ENCODE results near the gene CDC73. TPM values are rescaled to one million over a fixed set of nuclear protein-coding genes. Genes with fewer than 3 reads are reported as not detected.
"Not testable (repeated sequence)": the region's sequence is repeated elsewhere in the genome, so short reads cannot be mapped to it uniquely, and the experiment has no call there.

Gene CDC73
- total RNA-seq, 1 donor = 40.2 TPM

DNA sequence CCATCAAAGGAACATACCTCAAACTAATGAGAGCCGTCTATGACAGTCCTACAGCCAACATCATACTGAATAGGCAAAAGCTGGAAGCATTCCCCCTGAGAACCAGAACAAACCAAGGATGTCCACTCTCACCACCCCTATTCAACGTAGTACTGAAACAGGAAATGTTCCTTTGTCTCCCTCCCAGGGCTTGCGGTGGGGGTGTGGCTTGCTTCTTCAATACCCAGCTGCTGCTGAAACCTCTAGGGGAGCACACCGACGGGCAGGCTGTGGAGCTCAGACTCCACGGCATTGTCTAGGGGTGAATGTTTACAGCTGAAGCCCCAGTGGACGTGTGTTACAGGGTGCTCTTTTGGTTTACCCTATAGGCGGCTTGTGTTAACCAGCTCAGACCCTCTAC, 95.1 kb downstream of the CDC73 start:
- Histone ChIP-seq H3K4me3 (ENCODE audit: low read length) (no peak overlapping the region), H3K4me1 (ENCODE audit: insufficient read depth, low read length) (no peaks in the 10 kb centered on the region), H3K9me3 (ENCODE audit: low read depth, low read length) (no peaks in the 10 kb centered on the region), H3K27me3 (ENCODE audit: insufficient read depth, low read length) (no peaks in the 10 kb centered on the region)

DNA sequence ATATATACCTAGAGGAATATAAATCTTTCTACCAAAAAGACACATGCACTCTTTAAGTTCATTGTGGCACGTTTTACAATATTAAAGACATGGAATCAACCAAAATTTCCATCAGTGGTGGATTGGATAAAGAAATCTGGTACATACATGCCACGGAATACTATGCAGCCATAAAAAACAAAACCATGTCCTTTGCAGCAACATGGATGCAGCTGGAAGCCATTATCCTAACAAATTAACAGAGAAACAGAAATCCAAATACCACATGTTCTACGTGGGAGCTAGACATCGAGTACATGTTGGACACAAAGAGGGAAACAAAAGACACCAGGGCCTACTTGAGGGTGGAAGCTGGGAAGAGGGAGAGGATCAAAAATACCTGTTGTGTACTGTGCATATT, 97.6 kb downstream of the CDC73 start:
- Histone ChIP-seq H3K27me3 (ENCODE audit: insufficient read depth, low read length) (no peaks in the 10 kb centered on the region), H3K9me3 (ENCODE audit: low read depth, low read length) (no peaks in the 10 kb centered on the region), H3K4me3 (ENCODE audit: low read length) (no peak overlapping the region), H3K4me1 (ENCODE audit: insufficient read depth, low read length) (no peaks in the 10 kb centered on the region)

DNA sequence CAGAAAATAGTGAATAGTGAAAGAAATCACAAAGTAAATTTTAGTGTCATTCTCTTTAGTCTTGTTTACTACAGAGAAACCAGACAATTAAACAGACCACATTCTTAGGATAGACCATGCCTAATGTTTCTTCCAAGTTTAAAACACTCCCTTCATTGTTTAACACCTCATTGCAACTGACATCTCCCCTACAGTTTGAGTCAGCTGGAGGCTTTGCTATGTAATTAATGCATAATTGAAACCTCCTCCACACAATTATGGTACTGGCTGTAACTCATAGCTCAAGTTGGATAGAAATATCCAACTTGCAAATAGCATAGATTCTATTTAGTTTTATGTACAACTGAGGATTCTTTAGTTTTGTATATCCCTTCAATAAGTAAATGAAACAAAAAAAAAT, 99.8 kb downstream of the CDC73 start:
- no peak overlapping the region for H3K4me3 ChIP-seq (ENCODE audit: low read length)

DNA sequence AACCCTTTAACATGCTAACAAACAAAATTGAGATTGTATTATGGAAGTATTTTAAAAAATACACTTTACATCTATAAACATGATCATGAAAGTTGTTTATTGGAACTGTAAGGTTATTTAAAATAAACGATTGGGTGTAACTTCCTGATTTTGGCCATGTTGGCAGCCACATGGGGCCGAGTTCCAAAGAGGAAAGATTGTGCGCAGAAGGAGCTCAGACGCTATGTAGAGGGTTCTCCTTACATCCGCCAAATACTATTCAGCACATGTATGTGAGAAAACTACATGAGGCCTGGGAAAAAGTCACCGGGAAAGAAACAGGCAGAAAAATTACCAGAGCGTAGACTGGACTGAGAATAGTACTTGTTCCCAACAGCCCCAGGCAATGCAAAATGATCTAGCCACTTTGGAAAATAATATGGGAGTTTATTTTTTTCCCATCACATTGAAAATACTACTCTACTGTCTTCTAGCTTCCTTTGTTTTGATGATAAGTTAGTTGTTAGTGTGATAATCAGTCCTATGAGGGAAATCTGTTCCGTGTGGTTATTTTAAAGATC, 100.3 kb downstream of the CDC73 start:
- H3K4me3 ChIP-seq (ENCODE audit: low read length) = no peak overlapping the region
- no peaks in the 10 kb centered on the region for H3K27me3 ChIP-seq (ENCODE audit: insufficient read depth, low read length)
- no peaks in the 10 kb centered on the region for H3K4me1 ChIP-seq (ENCODE audit: insufficient read depth, low read length)
- no peaks in the 10 kb centered on the region for H3K9me3 ChIP-seq (ENCODE audit: low read depth, low read length)

More for the DNA sequence above, 99.8 kb downstream of the CDC73 start:
- Histone ChIP-seq H3K27me3 (ENCODE audit: insufficient read depth, low read length) (no peaks in the 10 kb centered on the region), H3K4me1 (ENCODE audit: insufficient read depth, low read length) (no peaks in the 10 kb centered on the region), H3K9me3 (ENCODE audit: low read depth, low read length) (no peaks in the 10 kb centered on the region)

DNA sequence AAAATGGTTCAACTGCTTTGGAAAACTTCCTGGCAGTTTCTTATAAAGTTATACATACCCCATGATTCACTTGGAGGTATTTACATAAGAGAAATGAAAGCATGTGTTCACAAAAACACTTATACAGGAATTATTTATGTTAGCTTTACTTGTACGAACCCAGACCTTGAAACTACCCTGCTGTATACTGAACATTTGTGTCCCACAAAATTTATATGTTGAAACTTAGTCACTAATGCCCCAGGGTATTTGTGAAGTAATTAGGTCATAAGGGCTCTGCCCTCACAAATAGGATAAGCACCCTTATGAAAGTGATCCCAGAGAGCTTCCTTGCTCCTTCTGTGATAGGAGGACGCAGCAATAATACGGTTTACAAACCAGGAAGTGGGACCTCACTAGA, 107.3 kb downstream of the CDC73 start:
- no peaks in the 10 kb centered on the region for H3K9me3 ChIP-seq (ENCODE audit: low read depth, low read length)
- no peaks in the 10 kb centered on the region for H3K27me3 ChIP-seq (ENCODE audit: insufficient read depth, low read length)
- no peaks in the 10 kb centered on the region for H3K4me1 ChIP-seq (ENCODE audit: insufficient read depth, low read length)
- no peak overlapping the region for H3K4me3 ChIP-seq (ENCODE audit: low read length)

DNA sequence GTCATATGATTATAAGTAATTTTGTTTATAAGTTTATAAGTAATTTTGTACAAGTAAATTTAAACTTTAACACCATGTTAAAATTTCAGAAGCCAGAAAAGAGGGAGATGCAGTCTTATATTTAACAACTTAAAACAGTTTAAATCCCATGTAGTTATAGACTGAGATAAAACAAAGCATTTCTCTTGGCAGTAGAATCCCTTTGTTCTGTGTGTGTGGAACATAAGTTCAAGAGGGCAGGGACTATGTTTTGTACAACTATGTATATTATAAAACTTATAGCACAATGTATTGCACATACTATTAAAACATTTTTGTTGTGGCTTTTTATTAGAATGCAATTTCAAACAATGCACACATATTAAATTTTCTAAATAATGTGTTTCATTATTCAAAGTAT, 109.3 kb downstream of the CDC73 start:
- not testable (repeated sequence) for H3K9me3 ChIP-seq (ENCODE audit: low read depth, low read length); H3K4me1 ChIP-seq (ENCODE audit: insufficient read depth, low read length); H3K27me3 ChIP-seq (ENCODE audit: insufficient read depth, low read length)

DNA sequence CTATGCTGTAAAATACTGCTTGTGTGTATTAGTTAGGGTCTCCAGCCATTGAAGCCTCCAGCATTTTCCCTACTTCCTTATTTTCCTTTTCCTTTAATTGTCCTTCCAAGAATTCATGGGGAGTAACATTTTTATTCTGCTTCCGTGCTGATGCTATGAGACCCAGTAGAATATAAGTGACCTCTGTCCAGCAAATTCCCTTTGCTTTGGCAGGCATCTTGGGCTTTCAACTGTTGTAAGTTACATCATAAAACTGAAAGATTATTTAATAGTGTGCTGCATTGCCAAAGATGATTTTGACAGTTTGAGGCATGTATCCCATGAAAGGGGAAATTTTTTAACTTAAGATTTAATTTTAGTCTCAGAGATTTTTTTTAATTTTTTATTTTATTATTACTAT, 112.7 kb downstream of the CDC73 start:
- Histone ChIP-seq H3K4me1 (ENCODE audit: insufficient read depth, low read length) (no peaks in the 10 kb centered on the region), H3K9me3 (ENCODE audit: low read depth, low read length) (no peaks in the 10 kb centered on the region), H3K4me3 (ENCODE audit: low read length) (no peak overlapping the region), H3K27me3 (ENCODE audit: insufficient read depth, low read length) (no peaks in the 10 kb centered on the region)

More for the DNA sequence above, 109.3 kb downstream of the CDC73 start:
- H3K4me3 ChIP-seq (ENCODE audit: low read length) = not testable (repeated sequence)

DNA sequence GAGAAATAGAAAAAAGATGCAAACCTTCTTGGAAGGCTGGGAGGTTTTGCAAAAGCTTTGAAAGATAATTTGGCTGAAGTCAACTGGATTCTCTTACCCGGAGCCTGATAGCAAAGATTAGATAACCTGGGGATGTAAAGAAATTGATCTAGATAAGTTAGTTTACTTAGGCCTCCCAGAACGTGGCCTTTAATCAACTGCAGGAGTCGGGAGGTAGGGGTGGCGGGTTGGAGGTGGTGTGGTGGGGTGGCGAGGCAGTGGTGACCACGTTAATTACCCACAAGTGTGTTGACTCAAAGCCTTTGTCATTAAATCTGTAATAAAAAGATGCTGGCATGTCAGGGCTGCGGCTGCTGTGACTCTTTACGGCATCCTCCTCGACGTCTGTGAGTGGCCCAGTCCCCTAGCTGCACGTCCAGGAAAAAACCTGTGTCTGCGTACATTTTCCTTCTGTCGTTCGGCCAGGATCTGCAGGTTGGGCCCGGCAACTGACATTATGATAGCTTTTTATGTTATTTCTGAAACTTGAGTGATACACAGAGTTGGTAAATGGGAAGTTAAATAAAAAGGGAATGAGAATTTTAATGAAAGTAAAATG, 115.6 kb downstream of the CDC73 start:
- Histone ChIP-seq H3K4me3 (ENCODE audit: low read length) (no peak overlapping the region), H3K27me3 (ENCODE audit: insufficient read depth, low read length) (no peaks in the 10 kb centered on the region), H3K9me3 (ENCODE audit: low read depth, low read length) (no peaks in the 10 kb centered on the region), H3K4me1 (ENCODE audit: insufficient read depth, low read length) (no peaks in the 10 kb centered on the region)

DNA sequence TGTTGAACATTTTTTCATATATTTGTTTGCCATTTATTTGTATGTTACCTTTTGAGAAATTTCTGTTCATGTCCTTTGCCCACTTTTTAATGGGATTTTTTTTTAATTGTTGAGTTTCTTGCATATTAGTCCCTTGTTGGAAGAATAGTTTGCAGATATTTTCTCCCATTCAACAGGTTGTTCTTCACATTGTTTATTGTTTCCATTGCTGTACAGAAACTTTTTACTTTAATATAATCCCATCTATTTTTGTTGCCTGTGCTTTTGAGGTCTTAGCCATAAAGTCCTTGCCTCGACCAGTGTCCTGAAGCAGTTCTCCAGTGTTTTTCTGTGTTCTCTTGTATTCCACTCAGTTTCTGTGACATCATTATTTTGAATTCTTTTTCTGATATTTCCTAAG, 118.8 kb downstream of the CDC73 start:
- no peaks in the 10 kb centered on the region for H3K9me3 ChIP-seq (ENCODE audit: low read depth, low read length)
- no peaks in the 10 kb centered on the region for H3K4me1 ChIP-seq (ENCODE audit: insufficient read depth, low read length)
- no peak overlapping the region for H3K4me3 ChIP-seq (ENCODE audit: low read length)
- no peaks in the 10 kb centered on the region for H3K27me3 ChIP-seq (ENCODE audit: insufficient read depth, low read length)

DNA sequence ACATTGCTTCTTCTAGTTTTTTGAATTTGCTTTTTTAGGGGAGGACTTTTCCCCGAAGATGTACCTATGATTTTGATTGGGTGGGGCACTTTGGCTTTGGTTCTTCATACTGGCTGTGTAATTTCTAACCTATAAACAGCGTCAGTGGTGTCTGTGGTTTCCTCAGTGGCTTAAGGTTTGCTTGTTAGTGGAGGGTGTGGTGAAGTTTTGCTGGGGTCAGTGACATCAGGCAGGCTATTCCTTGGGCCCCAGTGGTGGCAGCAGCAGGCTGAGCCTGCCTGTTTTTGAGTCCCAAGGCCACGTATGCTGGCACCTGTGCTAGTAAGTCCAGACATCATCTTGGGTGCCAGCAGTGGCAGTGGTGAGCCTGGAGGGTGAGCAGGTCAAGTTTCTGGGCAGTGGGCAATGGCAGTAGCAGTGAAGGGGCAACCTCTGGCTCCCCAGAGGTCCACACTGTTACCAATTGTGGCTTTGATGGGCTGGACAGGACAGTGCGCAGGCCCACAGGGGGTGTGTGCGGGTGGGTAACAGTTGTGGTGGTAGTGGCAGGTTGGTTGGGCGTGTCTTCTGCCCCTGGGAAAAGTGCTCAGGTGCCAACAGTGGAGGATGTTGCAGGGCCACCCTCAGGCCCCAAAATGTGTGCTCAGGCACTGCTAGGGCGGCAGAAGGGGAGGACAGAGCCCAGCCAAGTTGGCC, 119.4 kb downstream of the CDC73 start:
- Histone ChIP-seq H3K4me1 (ENCODE audit: insufficient read depth, low read length) (no peaks in the 10 kb centered on the region), H3K27me3 (ENCODE audit: insufficient read depth, low read length) (no peaks in the 10 kb centered on the region), H3K9me3 (ENCODE audit: low read depth, low read length) (no peaks in the 10 kb centered on the region), H3K4me3 (ENCODE audit: low read length) (no peak overlapping the region)

DNA sequence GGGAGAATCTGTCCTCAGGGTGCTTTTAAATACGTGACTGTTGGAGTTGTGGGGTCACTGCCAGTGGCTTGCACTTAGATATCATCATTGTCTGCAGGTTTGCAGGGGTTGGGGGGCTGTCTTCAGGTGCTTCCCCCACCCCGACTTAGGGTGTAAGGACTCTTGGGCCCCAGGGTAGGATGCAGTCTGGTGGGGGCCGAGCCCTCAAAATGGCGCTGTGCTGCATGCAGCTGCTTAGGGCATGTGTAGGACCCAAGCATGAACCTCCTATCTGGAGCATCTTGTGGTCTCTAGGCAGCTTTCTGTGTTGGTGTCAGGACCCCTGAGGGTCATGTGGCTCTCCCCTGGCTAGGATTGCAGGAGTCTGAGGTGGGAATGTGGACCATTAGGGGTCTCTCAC, 120.2 kb downstream of the CDC73 start:
- Histone ChIP-seq H3K27me3 (ENCODE audit: insufficient read depth, low read length) (no peaks in the 10 kb centered on the region), H3K4me1 (ENCODE audit: insufficient read depth, low read length) (no peaks in the 10 kb centered on the region), H3K9me3 (ENCODE audit: low read depth, low read length) (no peaks in the 10 kb centered on the region), H3K4me3 (ENCODE audit: low read length) (no peak overlapping the region)

DNA sequence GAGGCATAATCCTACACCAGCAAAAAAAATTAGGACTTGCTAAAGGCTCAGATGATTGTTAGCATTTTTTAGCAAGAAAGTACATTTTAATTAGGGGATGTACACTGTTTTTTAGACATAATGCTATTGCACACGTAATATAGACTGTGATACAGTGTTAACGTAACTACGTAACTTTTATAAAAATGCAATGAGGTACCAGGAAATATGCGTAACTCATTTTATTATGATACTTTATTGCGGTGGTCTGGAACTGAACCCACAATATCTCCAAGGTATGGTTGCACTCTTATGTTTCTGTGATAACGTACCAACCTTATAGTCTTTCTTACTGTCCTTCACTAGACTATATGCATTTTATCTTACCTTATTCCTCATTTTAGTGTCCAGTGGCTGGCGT, 127.4 kb downstream of the CDC73 start:
- H3K4me1 ChIP-seq (ENCODE audit: insufficient read depth, low read length) = no peaks in the 10 kb centered on the region
- H3K4me3 ChIP-seq (ENCODE audit: low read length) = no peak overlapping the region
- no peaks in the 10 kb centered on the region for H3K9me3 ChIP-seq (ENCODE audit: low read depth, low read length)
- no peaks in the 10 kb centered on the region for H3K27me3 ChIP-seq (ENCODE audit: insufficient read depth, low read length)

DNA sequence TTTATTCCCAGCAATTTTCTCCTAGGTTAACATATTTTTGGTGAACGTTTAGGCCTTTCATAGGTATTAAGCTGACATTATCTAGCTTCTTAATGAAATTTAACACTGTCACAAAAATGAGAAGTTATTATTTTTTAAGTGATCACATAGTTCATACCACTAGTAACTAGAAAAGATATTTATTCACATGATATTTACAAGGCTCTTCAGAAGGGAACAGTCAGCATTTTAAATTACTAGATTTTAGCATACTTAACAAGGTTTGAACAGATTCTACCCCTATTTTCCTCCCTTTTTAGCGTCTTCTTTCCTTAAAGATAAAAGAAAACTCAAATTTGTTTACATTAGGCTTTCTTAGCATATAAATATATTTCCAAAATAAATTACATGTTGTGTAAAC, 130.1 kb downstream of the CDC73 start:
- Histone ChIP-seq H3K9me3 (ENCODE audit: low read depth, low read length) (no peaks in the 10 kb centered on the region), H3K4me1 (ENCODE audit: insufficient read depth, low read length) (no peaks in the 10 kb centered on the region), H3K4me3 (ENCODE audit: low read length) (no peak overlapping the region), H3K27me3 (ENCODE audit: insufficient read depth, low read length) (no peaks in the 10 kb centered on the region)

DNA sequence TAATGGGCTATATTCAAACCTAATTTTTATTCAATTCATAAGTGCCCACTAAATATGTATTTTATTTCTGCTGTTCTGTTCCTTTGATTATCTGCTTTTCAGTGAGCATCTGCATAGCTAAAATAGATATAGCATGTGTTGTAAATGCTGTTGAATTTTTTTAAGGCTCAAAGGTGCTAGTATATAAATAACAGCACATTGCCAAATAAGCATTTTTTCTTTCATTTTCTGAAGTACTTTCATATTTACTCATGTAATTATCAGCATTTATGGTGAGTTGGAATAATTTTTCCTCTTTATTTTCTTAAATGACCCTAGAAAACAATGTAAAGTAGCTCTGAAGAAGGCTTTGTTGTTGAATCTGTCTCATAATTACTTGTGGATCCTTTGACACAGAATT, 134.2 kb downstream of the CDC73 start:
- Histone ChIP-seq H3K4me1 (ENCODE audit: insufficient read depth, low read length) (no peaks in the 10 kb centered on the region), H3K27me3 (ENCODE audit: insufficient read depth, low read length) (no peaks in the 10 kb centered on the region), H3K9me3 (ENCODE audit: low read depth, low read length) (no peaks in the 10 kb centered on the region), H3K4me3 (ENCODE audit: low read length) (no peak overlapping the region)

DNA sequence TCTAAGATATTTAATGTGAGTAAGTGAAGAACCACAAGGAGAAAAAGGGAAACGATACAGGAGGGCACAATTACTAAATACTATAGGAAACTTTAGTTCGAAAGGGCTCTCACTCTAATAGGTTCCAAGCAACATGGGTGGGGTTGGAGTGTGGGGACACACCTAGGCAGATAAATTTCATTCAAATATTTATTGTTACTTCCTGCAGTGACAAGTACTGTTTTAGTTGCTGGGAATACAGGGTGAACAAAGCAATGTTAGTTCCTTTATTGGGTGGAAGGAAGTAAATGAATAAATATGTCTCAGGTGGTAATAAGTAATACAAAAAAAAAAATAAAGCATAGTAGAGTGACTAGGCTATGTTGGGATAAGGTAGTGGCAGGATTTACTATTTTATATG, 137.8 kb downstream of the CDC73 start:
- Histone ChIP-seq H3K27me3 (ENCODE audit: insufficient read depth, low read length) (no peaks in the 10 kb centered on the region), H3K9me3 (ENCODE audit: low read depth, low read length) (no peaks in the 10 kb centered on the region), H3K4me1 (ENCODE audit: insufficient read depth, low read length) (no peaks in the 10 kb centered on the region), H3K4me3 (ENCODE audit: low read length) (no peak overlapping the region)
